Vagina (tissue), 2 donors: ENCODE results near the gene LCE1A. TPM values are rescaled to one million over a fixed set of nuclear protein-coding genes. Genes with fewer than 3 reads are reported as not detected.

Experiments used
- DNase-seq, 2 donors: peaks; one replicate each; pipeline ENCODE4 v3.0.0-alpha.2; 2017; ENCODE audit errors: extremely low spot score in 2 of 2
- H3K27ac ChIP-seq: fragments of 200-600 bp; sonication (generic); one replicate; pipeline ENCODE4 v1.5.1; 2019
- H3K27me3 ChIP-seq: fragments of 200-600 bp; sonication (generic); one replicate; pipeline ENCODE4 v1.5.1; 2019
- H3K36me3 ChIP-seq, 2 donors: fragments of 200-600 bp; sonication (generic); one replicate each; pipeline ENCODE4 v1.5.1; 2017 to 2019
- H3K4me1 ChIP-seq: fragments of 200-600 bp; sonication (generic); one replicate; pipeline ENCODE4 v1.5.1; 2019
- H3K4me3 ChIP-seq, 2 donors: fragments of 200-600 bp; sonication (generic); 1 replicate in 1 of 2; 2 replicates in 1 of 2; pipeline ENCODE4 v1.5.1; 2016 to 2019
- H3K9me3 ChIP-seq: fragments of 200-600 bp; sonication (generic); one replicate; pipeline ENCODE4 v1.5.1; 2019
- POLR2A ChIP-seq, 2 donors: fragments of 450-650 bp; IDR thresholded peaks; one replicate each; pipeline ENCODE4 v1.6.1; 2017; ENCODE audit warnings: antibody characterized with exemption in 2 of 2, mild to moderate bottlenecking in 2 of 2, moderate library complexity in 2 of 2
- POLR2AphosphoS5 ChIP-seq, 2 donors: sonication (generic); formaldehyde crosslinking; IDR thresholded peaks; one replicate each; pipeline ENCODE4 v1.9.0; 2017; ENCODE audit warnings: antibody characterized with exemption in 2 of 2, mild to moderate bottlenecking in 2 of 2, low read depth in 1 of 2; ENCODE audit not compliant: insufficient read depth in 1 of 2
- intact Hi-C: fragments of 100-400 bp; cut with DNase I; formaldehyde crosslinking; loops from one replicate; pipeline ENCODE4 v1.15.1; 2023
- total RNA-seq: library from RNA; depleted of rRNA; stranded (reverse); fragments of >200 nt; gene quantifications from one replicate; pipeline ENCODE4 v1.2.3, GENCODE V29; 2016
- TF ChIP-seq, protein P1 (sequence below), 3 experiments: fragments of 450-650 bp in 2 of 3; fragments of 200-600 bp in 1 of 3; sonication (generic) in 1 of 3; IDR thresholded peaks; one replicate each; pipeline ENCODE4 v1.5.1; 2017 to 2019; ENCODE audit warnings: antibody characterized with exemption in 3 of 3, mild to moderate bottlenecking in 2 of 3, moderate library complexity in 2 of 3

Gene LCE1A
- total RNA-seq, 1 donor from 2014 or later: not detected

DNA sequence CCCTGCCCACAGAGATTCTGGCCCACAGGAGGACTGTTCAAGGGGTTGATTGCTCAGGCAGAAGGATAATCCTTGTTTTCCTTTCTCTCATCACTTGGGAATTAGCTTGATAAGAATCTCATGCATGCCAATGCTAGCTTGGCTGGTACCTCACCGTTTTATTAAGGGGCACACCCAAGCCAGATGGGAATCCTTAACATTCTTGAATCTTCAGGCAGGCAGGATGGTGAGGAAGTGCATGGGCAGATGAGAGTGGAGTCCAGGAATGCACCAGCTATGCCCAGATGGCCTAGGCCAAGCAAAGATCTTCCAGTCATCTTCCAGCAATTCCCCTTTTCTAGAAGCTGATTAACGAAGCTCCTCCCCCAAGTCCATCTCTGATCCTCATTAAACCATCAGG is 28.4 kb downstream of the LCE1A start:
- Histone ChIP-seq H3K27ac (no peak overlapping the region), H3K27me3 (no peaks in the 10 kb centered on the region), H3K4me3 (no peak overlapping the region), H3K36me3 (no peaks in the 10 kb centered on the region), H3K4me1 (no peaks in the 10 kb centered on the region), H3K9me3 (no peaks in the 10 kb centered on the region)
- intact Hi-C loops: no loop called here
- TF ChIP-seq, protein P1, sequence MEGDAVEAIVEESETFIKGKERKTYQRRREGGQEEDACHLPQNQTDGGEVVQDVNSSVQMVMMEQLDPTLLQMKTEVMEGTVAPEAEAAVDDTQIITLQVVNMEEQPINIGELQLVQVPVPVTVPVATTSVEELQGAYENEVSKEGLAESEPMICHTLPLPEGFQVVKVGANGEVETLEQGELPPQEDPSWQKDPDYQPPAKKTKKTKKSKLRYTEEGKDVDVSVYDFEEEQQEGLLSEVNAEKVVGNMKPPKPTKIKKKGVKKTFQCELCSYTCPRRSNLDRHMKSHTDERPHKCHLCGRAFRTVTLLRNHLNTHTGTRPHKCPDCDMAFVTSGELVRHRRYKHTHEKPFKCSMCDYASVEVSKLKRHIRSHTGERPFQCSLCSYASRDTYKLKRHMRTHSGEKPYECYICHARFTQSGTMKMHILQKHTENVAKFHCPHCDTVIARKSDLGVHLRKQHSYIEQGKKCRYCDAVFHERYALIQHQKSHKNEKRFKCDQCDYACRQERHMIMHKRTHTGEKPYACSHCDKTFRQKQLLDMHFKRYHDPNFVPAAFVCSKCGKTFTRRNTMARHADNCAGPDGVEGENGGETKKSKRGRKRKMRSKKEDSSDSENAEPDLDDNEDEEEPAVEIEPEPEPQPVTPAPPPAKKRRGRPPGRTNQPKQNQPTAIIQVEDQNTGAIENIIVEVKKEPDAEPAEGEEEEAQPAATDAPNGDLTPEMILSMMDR (IDR thresholded peaks at IDR 0.05): no peak
- TF ChIP-seq POLR2A (IDR thresholded peaks at IDR 0.05) (no peak), POLR2AphosphoS5 (IDR thresholded peaks at IDR 0.05; ENCODE audit: insufficient read depth in 1 of 2, low read depth in 1 of 2) (no peak)
- DNase-seq: no peak

DNA sequence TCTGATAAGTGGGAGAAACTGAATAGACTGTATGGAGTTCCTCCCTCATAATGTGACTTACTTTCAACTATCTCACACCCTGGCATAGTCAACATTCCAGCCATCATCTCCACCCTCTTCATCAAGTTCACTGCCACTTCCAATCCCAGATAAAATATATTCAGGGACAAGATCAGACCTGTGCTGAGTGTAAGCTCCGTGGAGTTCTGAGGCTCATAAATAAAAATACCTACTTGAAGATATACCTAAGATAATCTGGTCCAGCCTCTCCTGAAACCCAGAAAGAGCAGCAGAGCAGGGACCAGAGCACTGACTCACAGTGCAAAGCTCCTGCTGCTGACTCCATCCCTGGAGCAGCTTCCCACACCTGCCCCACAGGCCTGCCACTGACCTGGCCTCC is 30.8 kb downstream of the LCE1A start:
- intact Hi-C loops: no loop called here
- no peaks in the 10 kb centered on the region for H3K27me3 ChIP-seq
- TF ChIP-seq POLR2A (IDR thresholded peaks at IDR 0.05) (no peak), POLR2AphosphoS5 (IDR thresholded peaks at IDR 0.05; ENCODE audit: insufficient read depth in 1 of 2, low read depth in 1 of 2) (no peak)
- TF ChIP-seq, protein P1 (IDR thresholded peaks at IDR 0.05): no peak
- H3K9me3 ChIP-seq: no peaks in the 10 kb centered on the region
- H3K36me3 ChIP-seq: no peaks in the 10 kb centered on the region
- no peak overlapping the region for H3K4me3 ChIP-seq
- H3K27ac ChIP-seq: no peak overlapping the region
- no peak for DNase-seq
- H3K4me1 ChIP-seq: no peaks in the 10 kb centered on the region

DNA sequence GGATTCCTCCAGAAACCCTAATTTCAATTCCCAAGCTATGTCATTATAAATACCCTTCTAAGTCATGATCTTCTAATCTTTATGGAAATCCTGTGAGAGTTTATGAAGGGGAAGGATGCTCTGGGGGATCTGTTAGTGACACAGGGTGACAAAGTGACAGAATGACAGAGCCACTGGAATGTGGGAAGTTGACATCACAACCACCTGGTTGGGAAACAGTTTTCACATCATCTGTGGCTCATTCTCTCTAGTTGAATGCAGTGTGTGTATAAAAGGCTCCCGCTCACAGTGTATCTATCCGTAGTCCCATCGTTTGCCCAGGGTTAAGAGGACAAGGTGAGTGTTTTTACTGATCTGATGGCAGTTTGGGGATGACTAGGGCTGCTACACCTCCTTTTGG is 32.4 kb downstream of the LCE1A start, which contains the start of gene LCE7A:
Gene LCE7A (plus strand): TSS at position 301 of the 400 bp plus-strand sequence. CDS start 702 bp downstream, outside the sequence.
- no peak within 1 kb of the TSS for H3K27ac ChIP-seq
- no peaks in the 10 kb centered on the region for H3K4me1 ChIP-seq
- no peak for DNase-seq
- no peak within 1 kb of the TSS for H3K4me3 ChIP-seq
- intact Hi-C loops: no loop called here
- H3K9me3 ChIP-seq: no peaks in the 10 kb centered on the region
- no peaks in the 10 kb centered on the region for H3K36me3 ChIP-seq
- H3K27me3 ChIP-seq: no peaks in the 10 kb centered on the region
- TF ChIP-seq POLR2AphosphoS5 (IDR thresholded peaks at IDR 0.05; ENCODE audit: insufficient read depth in 1 of 2, low read depth in 1 of 2): no peak
- TF ChIP-seq, protein P1 (IDR thresholded peaks at IDR 0.05): no peak
- no peak for TF ChIP-seq POLR2A (IDR thresholded peaks at IDR 0.05)

DNA sequence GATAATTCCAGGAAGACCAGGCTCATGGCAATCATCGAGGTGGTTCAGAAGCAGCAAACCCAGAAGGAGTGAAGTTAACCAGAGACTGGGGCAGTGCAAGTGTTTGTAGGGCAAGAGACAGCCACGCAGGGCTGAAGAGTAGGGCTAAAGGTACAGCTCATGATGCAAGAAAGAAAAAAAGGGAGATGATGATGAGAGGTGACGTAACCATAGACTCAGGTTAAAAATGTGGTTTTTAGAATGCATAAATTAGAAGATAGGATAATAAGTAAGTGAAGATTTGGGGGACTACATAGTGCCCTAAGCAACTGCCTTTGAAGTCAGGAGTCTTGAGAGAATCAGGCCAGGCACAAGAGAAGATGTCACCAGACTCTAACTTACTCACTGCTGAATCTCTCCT is 32.9 kb downstream of the LCE1A start:
- Histone ChIP-seq H3K27ac (no peak overlapping the region), H3K9me3 (no peaks in the 10 kb centered on the region), H3K36me3 (no peaks in the 10 kb centered on the region), H3K4me3 (no peak overlapping the region), H3K27me3 (no peaks in the 10 kb centered on the region), H3K4me1 (no peaks in the 10 kb centered on the region)
- TF ChIP-seq, protein P1 (IDR thresholded peaks at IDR 0.05): no peak
- TF ChIP-seq POLR2A (IDR thresholded peaks at IDR 0.05) (no peak), POLR2AphosphoS5 (IDR thresholded peaks at IDR 0.05; ENCODE audit: insufficient read depth in 1 of 2, low read depth in 1 of 2) (no peak)
- intact Hi-C loops: no loop called here
- DNase-seq: no peak

DNA sequence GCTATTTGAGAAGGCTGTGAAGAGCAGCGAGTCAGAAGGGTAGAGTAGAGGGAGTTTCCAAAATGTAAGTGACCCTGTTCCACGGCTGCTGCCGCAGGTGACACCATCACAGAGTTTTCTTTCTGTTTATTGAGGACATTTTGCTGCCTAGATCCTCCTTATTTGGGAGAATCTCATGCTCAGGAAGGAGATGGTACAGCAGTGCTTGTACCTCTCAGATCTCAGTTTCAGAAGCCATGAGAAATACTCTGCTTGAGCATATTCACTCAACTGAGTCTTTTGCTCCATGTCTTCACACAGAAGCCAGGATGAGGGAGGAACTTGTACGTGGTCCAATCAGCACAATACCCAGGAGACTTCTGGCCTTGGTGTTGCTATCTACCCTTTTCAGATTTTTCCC is 34.1 kb downstream of the LCE1A start:
- no peak overlapping the region for H3K4me3 ChIP-seq
- no peak for DNase-seq
- TF ChIP-seq POLR2A (IDR thresholded peaks at IDR 0.05) (no peak), POLR2AphosphoS5 (IDR thresholded peaks at IDR 0.05; ENCODE audit: insufficient read depth in 1 of 2, low read depth in 1 of 2) (no peak)
- TF ChIP-seq, protein P1 (IDR thresholded peaks at IDR 0.05): no peak
- intact Hi-C loops: no loop called here
- no peaks in the 10 kb centered on the region for H3K27me3 ChIP-seq
- no peak overlapping the region for H3K27ac ChIP-seq
- H3K36me3 ChIP-seq: no peaks in the 10 kb centered on the region
- no peaks in the 10 kb centered on the region for H3K9me3 ChIP-seq
- H3K4me1 ChIP-seq: no peaks in the 10 kb centered on the region
